ENCODE measurements around the gene ANTXR2.

The ANTXR2 gene

DNA sequence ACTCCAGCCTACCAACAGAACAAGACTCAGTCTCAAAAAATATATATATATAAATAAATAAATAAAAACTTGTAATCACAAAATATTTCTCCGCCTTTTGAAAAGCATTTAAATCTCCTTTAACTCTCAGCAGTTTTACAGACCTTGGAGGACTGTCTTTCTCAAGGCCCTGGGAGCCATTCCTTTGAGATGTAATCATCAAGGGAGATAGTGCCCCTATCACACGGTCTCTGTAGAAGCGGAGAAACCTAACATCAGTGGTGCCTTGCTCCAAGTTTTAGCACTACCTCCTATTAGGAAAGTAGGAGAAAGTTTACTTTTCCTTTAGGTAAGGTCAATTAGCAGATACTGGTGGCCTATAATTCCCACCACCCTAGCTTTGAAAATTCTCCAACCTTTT, 58.5 kb downstream of the ANTXR2 start:
- H3K4me1 ChIP-seq (ENCODE audit: insufficient read depth, low read length, severe bottlenecking): no peaks in the 10 kb centered on the region
- no peak for TF ChIP-seq EZH2 (IDR thresholded peaks at IDR 0.05; ENCODE audit: borderline replicate concordance, low read length)
- TF ChIP-seq, protein P1, sequence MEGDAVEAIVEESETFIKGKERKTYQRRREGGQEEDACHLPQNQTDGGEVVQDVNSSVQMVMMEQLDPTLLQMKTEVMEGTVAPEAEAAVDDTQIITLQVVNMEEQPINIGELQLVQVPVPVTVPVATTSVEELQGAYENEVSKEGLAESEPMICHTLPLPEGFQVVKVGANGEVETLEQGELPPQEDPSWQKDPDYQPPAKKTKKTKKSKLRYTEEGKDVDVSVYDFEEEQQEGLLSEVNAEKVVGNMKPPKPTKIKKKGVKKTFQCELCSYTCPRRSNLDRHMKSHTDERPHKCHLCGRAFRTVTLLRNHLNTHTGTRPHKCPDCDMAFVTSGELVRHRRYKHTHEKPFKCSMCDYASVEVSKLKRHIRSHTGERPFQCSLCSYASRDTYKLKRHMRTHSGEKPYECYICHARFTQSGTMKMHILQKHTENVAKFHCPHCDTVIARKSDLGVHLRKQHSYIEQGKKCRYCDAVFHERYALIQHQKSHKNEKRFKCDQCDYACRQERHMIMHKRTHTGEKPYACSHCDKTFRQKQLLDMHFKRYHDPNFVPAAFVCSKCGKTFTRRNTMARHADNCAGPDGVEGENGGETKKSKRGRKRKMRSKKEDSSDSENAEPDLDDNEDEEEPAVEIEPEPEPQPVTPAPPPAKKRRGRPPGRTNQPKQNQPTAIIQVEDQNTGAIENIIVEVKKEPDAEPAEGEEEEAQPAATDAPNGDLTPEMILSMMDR (IDR thresholded peaks at IDR 0.05; ENCODE audit: low read length): no peak
- H3K36me3 ChIP-seq (ENCODE audit: insufficient read depth, low read length): no peaks in the 10 kb centered on the region
- no peak overlapping the region for H3K4me2 ChIP-seq (ENCODE audit: low read length)
- no peaks in the 10 kb centered on the region for H3K9me2 ChIP-seq (ENCODE audit: low read depth, low read length)
- no peaks in the 10 kb centered on the region for H3F3A ChIP-seq (ENCODE audit: insufficient read depth, low read length)
- no peaks in the 10 kb centered on the region for H3K27me3 ChIP-seq (ENCODE audit: insufficient read depth, low read length)
- H2AFZ ChIP-seq (ENCODE audit: low read length): no peak overlapping the region
- no peak overlapping the region for H3K9ac ChIP-seq (ENCODE audit: low read length)
- H3K79me2 ChIP-seq (ENCODE audit: insufficient read depth, low read length): no peaks in the 10 kb centered on the region
- no peak overlapping the region for H3K4me3 ChIP-seq (ENCODE audit: low read depth, low read length, poor library complexity, severe bottlenecking)
- no peak overlapping the region for H3K27ac ChIP-seq (ENCODE audit: low read depth, low read length, poor library complexity, severe bottlenecking)
- no peaks in the 10 kb centered on the region for H3K9me3 ChIP-seq (ENCODE audit: low read length)
- no peaks in the 10 kb centered on the region for H4K20me1 ChIP-seq (ENCODE audit: insufficient read depth, low read length)

DNA sequence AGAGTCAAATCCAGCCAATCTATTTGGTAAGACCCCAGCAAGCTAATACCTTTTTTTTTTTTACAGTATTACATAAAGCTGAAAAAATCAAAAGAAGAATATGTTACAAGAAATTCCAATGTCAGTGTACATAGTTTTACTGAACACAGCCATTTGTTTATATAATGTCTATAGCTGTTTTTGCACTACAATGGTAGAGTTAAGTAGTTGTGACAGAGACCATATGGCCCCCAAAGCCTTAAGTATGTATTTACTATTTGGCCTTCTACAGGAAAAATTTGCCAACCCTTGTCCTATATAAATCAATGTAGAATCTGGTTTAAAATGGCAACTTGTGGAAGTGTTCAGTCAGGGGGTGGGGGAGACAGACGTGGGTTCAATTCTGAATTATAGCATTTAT, 60.7 kb downstream of the ANTXR2 start:
- Histone ChIP-seq H3K79me2 (ENCODE audit: insufficient read depth, low read length) (no peaks in the 10 kb centered on the region), H3K27me3 (ENCODE audit: insufficient read depth, low read length) (no peaks in the 10 kb centered on the region), H3F3A (ENCODE audit: insufficient read depth, low read length) (no peaks in the 10 kb centered on the region), H3K4me3 (ENCODE audit: low read depth, low read length, poor library complexity, severe bottlenecking) (no peak overlapping the region), H3K9me3 (ENCODE audit: low read length) (no peaks in the 10 kb centered on the region), H4K20me1 (ENCODE audit: insufficient read depth, low read length) (no peaks in the 10 kb centered on the region), H3K9me2 (ENCODE audit: low read depth, low read length) (no peaks in the 10 kb centered on the region), H3K9ac (ENCODE audit: low read length) (no peak overlapping the region), H2AFZ (ENCODE audit: low read length) (no peak overlapping the region), H3K4me1 (ENCODE audit: insufficient read depth, low read length, severe bottlenecking) (no peaks in the 10 kb centered on the region), H3K27ac (ENCODE audit: low read depth, low read length, poor library complexity, severe bottlenecking) (no peak overlapping the region), H3K36me3 (ENCODE audit: insufficient read depth, low read length) (no peaks in the 10 kb centered on the region), H3K4me2 (ENCODE audit: low read length) (no peak overlapping the region)
- TF ChIP-seq, protein P1 (IDR thresholded peaks at IDR 0.05; ENCODE audit: low read length): no peak
- no peak for TF ChIP-seq EZH2 (IDR thresholded peaks at IDR 0.05; ENCODE audit: borderline replicate concordance, low read length)

DNA sequence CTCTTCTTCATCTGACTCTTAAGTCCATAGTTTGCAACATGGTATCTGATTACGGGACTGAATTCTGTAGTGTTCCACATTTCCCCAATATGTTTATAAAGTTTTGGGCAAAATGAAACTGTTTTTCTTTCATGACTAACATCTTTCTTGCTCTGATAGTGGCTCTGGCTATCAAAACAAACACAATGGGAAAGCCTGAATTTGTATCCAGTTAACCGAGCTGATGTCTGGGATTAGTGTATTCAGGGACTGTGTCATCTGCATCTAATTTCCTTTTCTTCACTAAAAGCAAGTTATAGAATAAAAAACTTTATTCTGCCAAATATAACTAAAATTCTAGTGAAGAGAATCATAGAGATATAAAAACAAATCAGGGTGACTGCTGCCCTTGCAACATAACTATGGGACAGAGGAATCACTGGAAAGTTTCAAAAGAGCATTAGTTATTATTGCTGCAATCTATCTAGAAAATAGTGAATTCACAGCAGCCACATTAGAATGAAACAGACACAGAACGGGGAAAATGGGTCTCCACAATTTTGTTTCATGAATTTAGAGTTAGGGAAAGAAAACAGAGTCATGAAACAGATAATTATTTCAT, 61.3 kb downstream of the ANTXR2 start:
- TF ChIP-seq EZH2 (IDR thresholded peaks at IDR 0.05; ENCODE audit: borderline replicate concordance, low read length): no peak
- TF ChIP-seq, protein P1 (IDR thresholded peaks at IDR 0.05; ENCODE audit: low read length): no peak
- Histone ChIP-seq H3K9me3 (ENCODE audit: low read length) (no peaks in the 10 kb centered on the region), H3K9me2 (ENCODE audit: low read depth, low read length) (no peaks in the 10 kb centered on the region), H3K27ac (ENCODE audit: low read depth, low read length, poor library complexity, severe bottlenecking) (no peak overlapping the region), H3K27me3 (ENCODE audit: insufficient read depth, low read length) (no peaks in the 10 kb centered on the region), H2AFZ (ENCODE audit: low read length) (no peak overlapping the region), H3F3A (ENCODE audit: insufficient read depth, low read length) (no peaks in the 10 kb centered on the region), H3K79me2 (ENCODE audit: insufficient read depth, low read length) (no peaks in the 10 kb centered on the region), H3K4me1 (ENCODE audit: insufficient read depth, low read length, severe bottlenecking) (no peaks in the 10 kb centered on the region), H3K4me2 (ENCODE audit: low read length) (no peak overlapping the region), H3K4me3 (ENCODE audit: low read depth, low read length, poor library complexity, severe bottlenecking) (no peak overlapping the region), H3K9ac (ENCODE audit: low read length) (no peak overlapping the region), H4K20me1 (ENCODE audit: insufficient read depth, low read length) (no peaks in the 10 kb centered on the region), H3K36me3 (ENCODE audit: insufficient read depth, low read length) (no peaks in the 10 kb centered on the region)
